Astrocyte (in vitro differentiated cells and primary cell): Measurements from ENCODE around the gene SST. TPM values are rescaled to one million over a fixed set of nuclear protein-coding genes. Genes with fewer than 3 reads are reported as not detected.

Experiments
- DNase-seq: peaks from one replicate; pipeline ENCODE4 v3.0.0-alpha.2; 2010; ENCODE audit warnings: low read depth
- FAIRE-seq: peaks from 2 replicates; lab custom pipeline; 2011; peaks lifted over from hg19 to GRCh38; lab: Jason Lieb, UNC
- H2AFZ ChIP-seq: 2 replicates; pipeline ENCODE4 v1.6.0; 2012; ENCODE audit warnings: low read depth, low read length, inconsistent platforms
- H3K27ac ChIP-seq: 2 replicates; pipeline ENCODE4 v1.5.1; 2011; ENCODE audit warnings: low read depth, low read length, inconsistent platforms
- H3K27me3 ChIP-seq: 2 replicates; pipeline ENCODE4 v1.6.0; 2011; ENCODE audit warnings: low read length, inconsistent platforms; ENCODE audit not compliant: insufficient read depth
- H3K36me3 ChIP-seq: 2 replicates; pipeline ENCODE4 v1.5.1; 2011; ENCODE audit warnings: low read length, inconsistent platforms; ENCODE audit not compliant: insufficient read depth
- H3K4me1 ChIP-seq: 2 replicates; pipeline ENCODE4 v1.5.1; 2011; ENCODE audit warnings: low read length, inconsistent platforms; ENCODE audit not compliant: insufficient read depth
- H3K4me2 ChIP-seq: 2 replicates; pipeline ENCODE4 v1.6.0; 2012; ENCODE audit warnings: low read length, inconsistent platforms
- H3K4me3 ChIP-seq: 2 replicates; pipeline ENCODE4 v1.5.1; 2011; ENCODE audit warnings: low read depth, mild to moderate bottlenecking, low read length, inconsistent platforms; ENCODE audit not compliant: insufficient read depth
- H3K79me2 ChIP-seq: 2 replicates; pipeline ENCODE4 v1.6.0; 2012; ENCODE audit warnings: mild to moderate bottlenecking, low read length, inconsistent platforms; ENCODE audit not compliant: insufficient read depth
- H3K9ac ChIP-seq: 2 replicates; pipeline ENCODE4 v1.6.0; 2012; ENCODE audit warnings: mild to moderate bottlenecking, low read length, inconsistent platforms
- H3K9me3 ChIP-seq: 2 replicates; pipeline ENCODE4 v1.5.1; 2012; ENCODE audit warnings: low read depth, mild to moderate bottlenecking, low read length, inconsistent platforms; ENCODE audit not compliant: insufficient read depth
- H4K20me1 ChIP-seq: 2 replicates; pipeline ENCODE4 v1.6.0; 2012; ENCODE audit warnings: low read length, inconsistent platforms; ENCODE audit not compliant: insufficient read depth
- H3K27ac Mint-ChIP-seq: one replicate; pipeline ENCODE4 v1.8.0; 2021; ENCODE audit warnings: mild to moderate bottlenecking, mixed read lengths; ENCODE audit not compliant: unreplicated experiment
- H3K27me3 Mint-ChIP-seq: one replicate; pipeline ENCODE4 v1.8.0; 2021; ENCODE audit warnings: low read depth, mixed read lengths; ENCODE audit not compliant: unreplicated experiment
- H3K36me3 Mint-ChIP-seq: one replicate; pipeline ENCODE4 v1.8.0; 2021; ENCODE audit warnings: low read depth, mixed read lengths; ENCODE audit not compliant: unreplicated experiment
- H3K4me1 Mint-ChIP-seq: one replicate; pipeline ENCODE4 v1.8.0; 2021; ENCODE audit warnings: low read depth, mixed read lengths; ENCODE audit not compliant: unreplicated experiment
- H3K4me3 Mint-ChIP-seq: one replicate; pipeline ENCODE4 v1.8.0; 2021; ENCODE audit warnings: mild to moderate bottlenecking, moderate library complexity, mixed read lengths; ENCODE audit not compliant: unreplicated experiment
- H3K9me3 Mint-ChIP-seq: one replicate; pipeline ENCODE4 v1.8.0; 2021; ENCODE audit warnings: mild to moderate bottlenecking, mixed read lengths; ENCODE audit not compliant: unreplicated experiment
- EZH2 ChIP-seq: IDR thresholded peaks from 2 replicates; pipeline ENCODE4 v1.6.1; 2012; ENCODE audit warnings: mild to moderate bottlenecking, low read length, inconsistent platforms; ENCODE audit not compliant: insufficient read depth
- total RNA-seq: library from RNA; stranded (reverse); gene quantifications from 2 replicates; pipeline ENCODE4 v1.2.1, GENCODE V29; 2021
- TF ChIP-seq, protein P1 (sequence below): IDR thresholded peaks from 2 replicates; pipeline ENCODE4 v1.5.1; 2011; ENCODE audit warnings: low read depth, mild to moderate bottlenecking, inconsistent platforms, low read length, moderate library complexity; ENCODE audit not compliant: insufficient read depth

Gene SST
- total RNA-seq, 1 donor from 2014 or later, result 0.77 TPM

GRCh38 chr3:187642861-187643260, 27.3 kb downstream of the SST start:
- H4K20me1 ChIP-seq, result no peaks in the 10 kb centered on the region
- Mint-ChIP-seq H3K4me1 (peaks cover 4% of the 10 kb centered on the region), H3K36me3 (no peaks in the 10 kb centered on the region), H3K4me3 (no peak overlapping the region), H3K9me3 (peaks cover 2% of the 10 kb centered on the region), H3K27ac (no peak overlapping the region), H3K27me3 (peaks cover 6% of the 10 kb centered on the region)
- no peak overlapping the region for H3K4me3 ChIP-seq
- H3K4me2 ChIP-seq, result no peak overlapping the region
- H3K36me3 ChIP-seq, result no peaks in the 10 kb centered on the region
- no peaks in the 10 kb centered on the region for H3K9me3 ChIP-seq
- H3K9ac ChIP-seq, result no peak overlapping the region
- H3K79me2 ChIP-seq, result no peaks in the 10 kb centered on the region
- no peak overlapping the region for H3K27ac ChIP-seq
- TF ChIP-seq, protein P1, sequence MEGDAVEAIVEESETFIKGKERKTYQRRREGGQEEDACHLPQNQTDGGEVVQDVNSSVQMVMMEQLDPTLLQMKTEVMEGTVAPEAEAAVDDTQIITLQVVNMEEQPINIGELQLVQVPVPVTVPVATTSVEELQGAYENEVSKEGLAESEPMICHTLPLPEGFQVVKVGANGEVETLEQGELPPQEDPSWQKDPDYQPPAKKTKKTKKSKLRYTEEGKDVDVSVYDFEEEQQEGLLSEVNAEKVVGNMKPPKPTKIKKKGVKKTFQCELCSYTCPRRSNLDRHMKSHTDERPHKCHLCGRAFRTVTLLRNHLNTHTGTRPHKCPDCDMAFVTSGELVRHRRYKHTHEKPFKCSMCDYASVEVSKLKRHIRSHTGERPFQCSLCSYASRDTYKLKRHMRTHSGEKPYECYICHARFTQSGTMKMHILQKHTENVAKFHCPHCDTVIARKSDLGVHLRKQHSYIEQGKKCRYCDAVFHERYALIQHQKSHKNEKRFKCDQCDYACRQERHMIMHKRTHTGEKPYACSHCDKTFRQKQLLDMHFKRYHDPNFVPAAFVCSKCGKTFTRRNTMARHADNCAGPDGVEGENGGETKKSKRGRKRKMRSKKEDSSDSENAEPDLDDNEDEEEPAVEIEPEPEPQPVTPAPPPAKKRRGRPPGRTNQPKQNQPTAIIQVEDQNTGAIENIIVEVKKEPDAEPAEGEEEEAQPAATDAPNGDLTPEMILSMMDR, result no peak
- TF ChIP-seq EZH2, result no peak
- no peak overlapping the region for H2AFZ ChIP-seq
- no peaks in the 10 kb centered on the region for H3K4me1 ChIP-seq
- DNase-seq, result no peak
- H3K27me3 ChIP-seq, result no peaks in the 10 kb centered on the region
- no peak for FAIRE-seq

- no peaks in the 10 kb centered on the region for H3K27me3 ChIP-seq
- H3K4me2 ChIP-seq, result no peak overlapping the region
- no peak overlapping the region for H3K4me3 ChIP-seq
- no peak overlapping the region for H3K27ac ChIP-seq
- H3K27me3 Mint-ChIP-seq, result peaks cover 4% of the 10 kb centered on the region
- H3K4me1 ChIP-seq, result no peaks in the 10 kb centered on the region
- no peaks in the 10 kb centered on the region for H3K79me2 ChIP-seq
- no peaks in the 10 kb centered on the region for H4K20me1 ChIP-seq
- H3K4me3 Mint-ChIP-seq, result no peak overlapping the region
- H3K9me3 ChIP-seq, result no peaks in the 10 kb centered on the region
- DNase-seq (no peak), FAIRE-seq (no peak)
- H3K36me3 Mint-ChIP-seq, result no peaks in the 10 kb centered on the region
- TF ChIP-seq, protein P1, result no peak
- no peak for TF ChIP-seq EZH2
- peaks cover 4% of the 10 kb centered on the region for H3K9me3 Mint-ChIP-seq
- no peak overlapping the region for H3K9ac ChIP-seq
- no peak overlapping the region for H3K27ac Mint-ChIP-seq
- peaks cover 4% of the 10 kb centered on the region for H3K4me1 Mint-ChIP-seq
- no peak overlapping the region for H2AFZ ChIP-seq
- no peaks in the 10 kb centered on the region for H3K36me3 ChIP-seq
These were observed 28.7 kb downstream of the SST start for GRCh38 chr3:187641320-187642016.

GRCh38 chr3:187640569-187641059, 29.6 kb downstream of the SST start:
- Histone ChIP-seq H3K4me1 (no peaks in the 10 kb centered on the region), H4K20me1 (no peaks in the 10 kb centered on the region), H3K4me2 (no peak overlapping the region), H3K9ac (no peak overlapping the region), H3K36me3 (no peaks in the 10 kb centered on the region), H3K27me3 (no peaks in the 10 kb centered on the region), H3K27ac (no peak overlapping the region), H2AFZ (no peak overlapping the region), H3K9me3 (no peaks in the 10 kb centered on the region), H3K79me2 (no peaks in the 10 kb centered on the region), H3K4me3 (no peak overlapping the region)
- Mint-ChIP-seq H3K27me3 (peaks cover 4% of the 10 kb centered on the region), H3K4me3 (no peak overlapping the region), H3K4me1 (peaks cover 4% of the 10 kb centered on the region), H3K9me3 (peaks cover 4% of the 10 kb centered on the region), H3K36me3 (no peaks in the 10 kb centered on the region), H3K27ac (no peak overlapping the region)
- DNase-seq (no peak), FAIRE-seq (no peak)
- TF ChIP-seq EZH2, result no peak
- TF ChIP-seq, protein P1, result no peak
